ENCODE measurements around the gene ZNF628.

Gene ZNF628

GRCh38 chr19:55476100-55476775 lies at the start of gene ZNF628:
Gene ZNF628, plus strand, starts transcription at chr19:55476617. Its CDS starts 3,294 bp downstream, at chr19:55479911.
- Histone ChIP-seq H3K4me3 (ENCODE audit: low read length) (peak within 1 kb of the TSS; percentile 84), H3K9me3 (ENCODE audit: insufficient read depth, low read length) (no peaks in the 10 kb centered on the region), H3K36me3 (replicated peaks; ENCODE audit: low read depth, low read length) (no peaks in the 10 kb centered on the region), H3K27ac (ENCODE audit: low read length) (peak within 1 kb of the TSS; percentile 62), H3K4me1 (ENCODE audit: low read length) (peaks cover 10% of the 10 kb centered on the region), H2AFZ (ENCODE audit: low read depth, low read length) (peak within 1 kb of the TSS; percentile 94), H3K27me3 (ENCODE audit: low read depth, low read length) (no peaks in the 10 kb centered on the region), H3K9ac (ENCODE audit: low read length) (peak within 1 kb of the TSS; percentile 81), H3K79me2 (ENCODE audit: low read length) (peaks cover 9% of the 10 kb centered on the region), H3K4me2 (ENCODE audit: low read length) (peak within 1 kb of the TSS; percentile 88), H4K20me1 (ENCODE audit: insufficient read depth, low read length) (no peaks in the 10 kb centered on the region)
- no peak for TF ChIP-seq EZH2phosphoT487 (IDR thresholded peaks at IDR 0.05; ENCODE audit: low read depth)
- no peak for TF ChIP-seq CTCF (IDR thresholded peaks at IDR 0.05; ENCODE audit: low read depth, low read length)

GRCh38 chr19:55431183-55431582 lies 45.2 kb upstream of the ZNF628 start:
- Histone ChIP-seq H2AFZ (ENCODE audit: low read depth, low read length) (no peak overlapping the region), H3K4me2 (ENCODE audit: low read length) (no peak overlapping the region), H3K27me3 (ENCODE audit: low read depth, low read length) (no peaks in the 10 kb centered on the region; the same call in 1 of the 2 replicates), H3K9ac (ENCODE audit: low read length) (no peak overlapping the region), H4K20me1 (ENCODE audit: insufficient read depth, low read length) (no peaks in the 10 kb centered on the region), H3K79me2 (ENCODE audit: low read length) (no peaks in the 10 kb centered on the region), H3K9me3 (ENCODE audit: insufficient read depth, low read length) (no peaks in the 10 kb centered on the region), H3K36me3 (replicated peaks; ENCODE audit: low read depth, low read length) (no peaks in the 10 kb centered on the region), H3K4me3 (ENCODE audit: low read length) (no peak overlapping the region), H3K4me1 (ENCODE audit: low read length) (no peaks in the 10 kb centered on the region), H3K27ac (ENCODE audit: low read length) (no peak overlapping the region)
- no peak for TF ChIP-seq EZH2phosphoT487 (IDR thresholded peaks at IDR 0.05; ENCODE audit: low read depth)
- TF ChIP-seq CTCF (IDR thresholded peaks at IDR 0.05; ENCODE audit: low read depth, low read length), result no peak

- Histone ChIP-seq H3K4me3 (ENCODE audit: low read length) (no peak overlapping the region), H3K4me2 (ENCODE audit: low read length) (no peak overlapping the region), H3K9me3 (ENCODE audit: insufficient read depth, low read length) (no peaks in the 10 kb centered on the region), H3K36me3 (replicated peaks; ENCODE audit: low read depth, low read length) (no peaks in the 10 kb centered on the region), H3K27me3 (ENCODE audit: low read depth, low read length) (peaks cover 3% of the 10 kb centered on the region), H3K9ac (ENCODE audit: low read length) (no peak overlapping the region), H3K79me2 (ENCODE audit: low read length) (no peaks in the 10 kb centered on the region), H4K20me1 (ENCODE audit: insufficient read depth, low read length) (no peaks in the 10 kb centered on the region), H3K27ac (ENCODE audit: low read length) (no peak overlapping the region), H3K4me1 (ENCODE audit: low read length) (no peaks in the 10 kb centered on the region), H2AFZ (ENCODE audit: low read depth, low read length) (no peak overlapping the region)
- no peak for TF ChIP-seq EZH2phosphoT487 (IDR thresholded peaks at IDR 0.05; ENCODE audit: low read depth)
These were observed 44.0 kb upstream of the ZNF628 start for GRCh38 chr19:55432241-55432959.

GRCh38 chr19:55433292-55433691 lies 43.1 kb upstream of the ZNF628 start:
- H3K9me3 ChIP-seq (ENCODE audit: insufficient read depth, low read length), result no peaks in the 10 kb centered on the region
- H2AFZ ChIP-seq (ENCODE audit: low read depth, low read length), result no peak overlapping the region
- peaks cover 3% of the 10 kb centered on the region for H3K27me3 ChIP-seq (ENCODE audit: low read depth, low read length)
- H3K4me1 ChIP-seq (ENCODE audit: low read length), result no peaks in the 10 kb centered on the region
- TF ChIP-seq CTCF (IDR thresholded peaks at IDR 0.05; ENCODE audit: low read depth, low read length) (no peak), EZH2phosphoT487 (IDR thresholded peaks at IDR 0.05; ENCODE audit: low read depth) (no peak)
- no peak overlapping the region for H3K9ac ChIP-seq (ENCODE audit: low read length)
- no peak overlapping the region for H3K4me3 ChIP-seq (ENCODE audit: low read length)
- no peaks in the 10 kb centered on the region for H3K79me2 ChIP-seq (ENCODE audit: low read length)
- H3K27ac ChIP-seq (ENCODE audit: low read length), result no peak overlapping the region
- H3K4me2 ChIP-seq (ENCODE audit: low read length), result no peak overlapping the region
- no peaks in the 10 kb centered on the region for H4K20me1 ChIP-seq (ENCODE audit: insufficient read depth, low read length)
- H3K36me3 ChIP-seq (replicated peaks; ENCODE audit: low read depth, low read length), result no peaks in the 10 kb centered on the region

Measured in OCI-LY3 (cell line).